Ectodermal cell (in vitro differentiated cells): ENCODE measurements around the gene COL25A1.
"Not testable (repeated sequence)": the region's sequence is repeated elsewhere in the genome, so short reads cannot be mapped to it uniquely, and the experiment has no call there.

Experiments
- H3K27ac ChIP-seq: 2 replicates; pipeline ENCODE4 v1.7.0; 2013; ENCODE audit warnings: mild to moderate bottlenecking, low read depth, low read length; ENCODE audit not compliant: insufficient read depth, poor library complexity, severe bottlenecking
- H3K27me3 ChIP-seq: 2 replicates; pipeline ENCODE4 v1.7.0; 2013; ENCODE audit warnings: mild to moderate bottlenecking, low read length; ENCODE audit not compliant: insufficient read depth, control insufficient read depth, poor library complexity, severe bottlenecking
- H3K36me3 ChIP-seq: one replicate; pipeline ENCODE4 v1.7.0; 2013; ENCODE audit warnings: low read length; ENCODE audit not compliant: control insufficient read depth, insufficient read depth
- H3K4me1 ChIP-seq: one replicate; pipeline ENCODE4 v1.7.0; 2013; ENCODE audit warnings: low read length; ENCODE audit not compliant: control insufficient read depth, insufficient read depth
- H3K4me3 ChIP-seq: 2 replicates; pipeline ENCODE4 v1.7.0; 2013; ENCODE audit warnings: low read depth, low read length, control low read depth; ENCODE audit not compliant: insufficient read depth
- H3K9me3 ChIP-seq: 2 replicates; pipeline ENCODE4 v1.7.0; 2013; ENCODE audit warnings: mild to moderate bottlenecking, low read length, moderate library complexity; ENCODE audit not compliant: control insufficient read depth
- WGBS, 2 experiments: methylation state at CpG; one replicate each; pipeline ENCODE4 v1.1.7; 2013; ENCODE audit warnings: missing lambda C conversion rate in 2 of 2; 5-methylcytosine and 5-hydroxymethylcytosine counted together

COL25A1 gene

GRCh38 chr4:109027016-109027500, 275.4 kb downstream of the COL25A1 start:
- no peaks in the 10 kb centered on the region for H3K4me1 ChIP-seq
- H3K9me3 ChIP-seq = no peaks in the 10 kb centered on the region
- 88 to 90% methylated on average over 5 of the region's 5 CpGs for WGBS, 2 experiments
- H3K36me3 ChIP-seq = no peaks in the 10 kb centered on the region
- H3K27ac ChIP-seq = no peak overlapping the region
- no peak overlapping the region for H3K4me3 ChIP-seq
- no peaks in the 10 kb centered on the region for H3K27me3 ChIP-seq

GRCh38 chr4:109026588-109026987, 275.9 kb downstream of the COL25A1 start:
- Histone ChIP-seq H3K36me3 (no peaks in the 10 kb centered on the region), H3K4me3 (no peak overlapping the region), H3K27ac (no peak overlapping the region), H3K4me1 (no peaks in the 10 kb centered on the region), H3K27me3 (no peaks in the 10 kb centered on the region), H3K9me3 (no peaks in the 10 kb centered on the region)
- WGBS, 2 experiments = 83 to 97% methylated on average over 4 of the region's 4 CpGs

- no peak overlapping the region for H3K27ac ChIP-seq
- 84 to 91% methylated on average over 3 of the region's 3 CpGs for WGBS, 2 experiments
Measured at GRCh38 chr4:109025471-109026076, 276.9 kb downstream of the COL25A1 start.

GRCh38 chr4:109022961-109023360, 279.5 kb downstream of the COL25A1 start:
- Histone ChIP-seq H3K4me1 (no peaks in the 10 kb centered on the region), H3K27ac (no peak overlapping the region), H3K4me3 (no peak overlapping the region), H3K9me3 (no peaks in the 10 kb centered on the region), H3K27me3 (no peaks in the 10 kb centered on the region), H3K36me3 (no peaks in the 10 kb centered on the region)
- 79 to 92% methylated on average over 1 of the region's 1 CpG for WGBS, 2 experiments

More at GRCh38 chr4:109025471-109026076, 276.9 kb downstream of the COL25A1 start:
- Histone ChIP-seq H3K27me3 (no peaks in the 10 kb centered on the region), H3K4me3 (no peak overlapping the region), H3K9me3 (no peaks in the 10 kb centered on the region), H3K36me3 (no peaks in the 10 kb centered on the region), H3K4me1 (no peaks in the 10 kb centered on the region)

GRCh38 chr4:109021630-109022029, 280.8 kb downstream of the COL25A1 start:
- not testable (repeated sequence) for H3K4me3 ChIP-seq, H3K9me3 ChIP-seq, H3K27ac ChIP-seq, H3K36me3 ChIP-seq, H3K27me3 ChIP-seq, H3K4me1 ChIP-seq
- WGBS, 2 experiments = 95 to 97% methylated on average over 6 of the region's 6 CpGs

GRCh38 chr4:109020861-109021260, 281.6 kb downstream of the COL25A1 start:
- Histone ChIP-seq H3K4me3 (no peak overlapping the region), H3K36me3 (no peaks in the 10 kb centered on the region), H3K4me1 (no peaks in the 10 kb centered on the region), H3K27me3 (no peaks in the 10 kb centered on the region), H3K27ac (no peak overlapping the region), H3K9me3 (no peaks in the 10 kb centered on the region)
- 95 to 96% methylated on average over 4 of the region's 4 CpGs for WGBS, 2 experiments

GRCh38 chr4:109016200-109016599, 286.3 kb downstream of the COL25A1 start:
- WGBS, 2 experiments = 95 to 97% methylated on average over 5 of the region's 5 CpGs
- Histone ChIP-seq H3K36me3 (no peaks in the 10 kb centered on the region), H3K4me1 (no peaks in the 10 kb centered on the region), H3K4me3 (no peak overlapping the region), H3K27me3 (no peaks in the 10 kb centered on the region), H3K27ac (no peak overlapping the region), H3K9me3 (no peaks in the 10 kb centered on the region)

- no peaks in the 10 kb centered on the region for H3K4me1 ChIP-seq
- no peaks in the 10 kb centered on the region for H3K9me3 ChIP-seq
- H3K27ac ChIP-seq = no peak overlapping the region
- H3K4me3 ChIP-seq = no peak overlapping the region
- no peaks in the 10 kb centered on the region for H3K27me3 ChIP-seq
- no peaks in the 10 kb centered on the region for H3K36me3 ChIP-seq
- 94 to 95% methylated on average over 2 of the region's 2 CpGs for WGBS, 2 experiments
Measured at GRCh38 chr4:109015413-109015810, 287.0 kb downstream of the COL25A1 start.

- H3K27me3 ChIP-seq = no peaks in the 10 kb centered on the region
- no peaks in the 10 kb centered on the region for H3K4me1 ChIP-seq
- no peaks in the 10 kb centered on the region for H3K9me3 ChIP-seq
- no peaks in the 10 kb centered on the region for H3K36me3 ChIP-seq
- 93 to 95% methylated on average over 9 to 11 of the region's 11 CpGs for WGBS, 2 experiments
- no peak overlapping the region for H3K27ac ChIP-seq
- no peak overlapping the region for H3K4me3 ChIP-seq
Measured at GRCh38 chr4:109014593-109015412, 287.7 kb downstream of the COL25A1 start.

- H3K9me3 ChIP-seq = no peaks in the 10 kb centered on the region
- H3K4me1 ChIP-seq = peaks cover 3% of the 10 kb centered on the region
- WGBS, 2 experiments = 96 to 97% methylated on average over 37 of the region's 37 CpGs
- no peak overlapping the region for H3K27ac ChIP-seq
- no peaks in the 10 kb centered on the region for H3K36me3 ChIP-seq
- no peak overlapping the region for H3K4me3 ChIP-seq
- no peaks in the 10 kb centered on the region for H3K27me3 ChIP-seq
Measured at GRCh38 chr4:109012286-109012880, 290.1 kb downstream of the COL25A1 start.
